GM23338 (cell line): Measurements from ENCODE around the gene RSRC1. TPM values are rescaled to one million over a fixed set of nuclear protein-coding genes. Genes with fewer than 3 reads are reported as not detected.

Experiments
- ATAC-seq: fragments of 200-7000 bp; cut with Tn5 transposase; 3 replicates; pipeline ENCODE4 v1.9.1; 2020
- DNase-seq: peaks from one replicate; pipeline ENCODE4 v3.0.0-alpha.2; 2015; ENCODE audit warnings: low spot score
- H2AFZ ChIP-seq: fragments of 200-600 bp; sonication (generic); 2 replicates; pipeline ENCODE4 v1.8.0; 2016; ENCODE audit warnings: antibody characterized with exemption, mild to moderate bottlenecking, moderate library complexity
- H3F3A ChIP-seq: fragments of 200-600 bp; sonication (generic); replicated peaks from 2 replicates; pipeline ENCODE4 v1.8.0; 2017; ENCODE audit warnings: antibody characterized with exemption, mixed run types, low read depth
- H3K27ac ChIP-seq: fragments of 200-600 bp; sonication (generic); 2 replicates; pipeline ENCODE4 v1.6.1; 2016; ENCODE audit warnings: low read depth
- H3K27me3 ChIP-seq: fragments of 200-600 bp; sonication (generic); 2 replicates; pipeline ENCODE4 v1.8.0; 2016; ENCODE audit warnings: mild to moderate bottlenecking, mixed run types, moderate library complexity; ENCODE audit not compliant: insufficient read depth
- H3K36me3 ChIP-seq: fragments of 200-600 bp; sonication (generic); 2 replicates; pipeline ENCODE4 v1.8.0; 2016; ENCODE audit warnings: mild to moderate bottlenecking; ENCODE audit not compliant: insufficient read depth
- H3K4me1 ChIP-seq: fragments of 200-600 bp; sonication (generic); 2 replicates; pipeline ENCODE4 v1.8.0; 2016; ENCODE audit warnings: mild to moderate bottlenecking, moderate library complexity; ENCODE audit not compliant: insufficient read depth
- H3K4me2 ChIP-seq: fragments of 200-600 bp; sonication (generic); 2 replicates; pipeline ENCODE4 v1.7.1; 2017; ENCODE audit warnings: mixed run types
- H3K4me3 ChIP-seq: fragments of 200-600 bp; sonication (generic); 2 replicates; pipeline ENCODE4 v1.6.1; 2016; ENCODE audit warnings: mixed run types
- H3K79me2 ChIP-seq: fragments of 200-600 bp; sonication (generic); replicated peaks from 2 replicates; pipeline ENCODE4 v1.8.0; 2017; ENCODE audit warnings: mild to moderate bottlenecking; ENCODE audit not compliant: insufficient read depth
- H3K9me2 ChIP-seq: fragments of 200-600 bp; sonication (generic); 2 replicates; pipeline ENCODE4 v1.8.0; 2017; ENCODE audit not compliant: insufficient read depth
- H4K20me1 ChIP-seq: fragments of 200-600 bp; sonication (generic); replicated peaks from 2 replicates; pipeline ENCODE4 v1.8.0; 2017; ENCODE audit warnings: mild to moderate bottlenecking; ENCODE audit not compliant: insufficient read depth
- H3K27ac Mint-ChIP-seq: 2 replicates; pipeline ENCODE4 v1.8.0; 2020; ENCODE audit warnings: inconsistent platforms, mild to moderate bottlenecking, moderate library complexity, mixed read lengths
- H3K27me3 Mint-ChIP-seq: 3 replicates; pipeline ENCODE4 v1.8.0; 2022; ENCODE audit warnings: low read depth, mild to moderate bottlenecking, moderate library complexity, mixed read lengths, inconsistent platforms; ENCODE audit not compliant: insufficient read depth, poor library complexity
- H3K36me3 Mint-ChIP-seq: 3 replicates; pipeline ENCODE4 v1.8.0; 2021; ENCODE audit warnings: low read depth, mild to moderate bottlenecking, inconsistent platforms, moderate library complexity, mixed read lengths
- H3K4me1 Mint-ChIP-seq: 3 replicates; pipeline ENCODE4 v1.8.0; 2020; ENCODE audit warnings: mild to moderate bottlenecking, inconsistent platforms, mixed read lengths
- H3K4me3 Mint-ChIP-seq: 3 replicates; pipeline ENCODE4 v1.8.0; 2021; ENCODE audit warnings: moderate library complexity, mild to moderate bottlenecking, inconsistent platforms, mixed read lengths
- H3K9me3 Mint-ChIP-seq: 3 replicates; pipeline ENCODE4 v1.8.0; 2020; ENCODE audit warnings: moderate library complexity, mild to moderate bottlenecking, inconsistent platforms, mixed read lengths
- CREB1 ChIP-seq: fragments of 250-450 bp; sonication (Bioruptor Pico); IDR thresholded peaks from 2 replicates; pipeline ENCODE4 v1.5.0; 2020; ENCODE audit warnings: low read depth, mild to moderate bottlenecking, moderate library complexity
- EZH2 ChIP-seq: fragments of 200-600 bp; sonication (generic); IDR thresholded peaks from one replicate; pipeline ENCODE4 v1.8.0; 2017; ENCODE audit warnings: antibody characterized with exemption, mild to moderate bottlenecking, low read depth; ENCODE audit not compliant: unreplicated experiment
- EZH2phosphoT487 ChIP-seq: fragments of 200-600 bp; sonication (generic); IDR thresholded peaks from one replicate; pipeline ENCODE4 v1.8.1; 2018; ENCODE audit warnings: antibody characterized with exemption; ENCODE audit not compliant: unreplicated experiment
- JUNB ChIP-seq: IDR thresholded peaks from one replicate; pipeline ENCODE4 v1.6.1; 2016; ENCODE audit warnings: antibody characterized with exemption; ENCODE audit not compliant: unreplicated experiment
- NANOG ChIP-seq: IDR thresholded peaks from 2 replicates; pipeline ENCODE4 v1.6.1; 2016; ENCODE audit warnings: antibody characterized with exemption, borderline replicate concordance
- POLR2AphosphoS5 ChIP-seq: IDR thresholded peaks from 2 replicates; pipeline ENCODE4 v1.6.1; 2016; ENCODE audit warnings: antibody characterized with exemption, low read depth
- STAT1 ChIP-seq: IDR thresholded peaks from one replicate; pipeline ENCODE4 v1.6.1; 2016; ENCODE audit warnings: antibody characterized with exemption; ENCODE audit not compliant: unreplicated experiment
- ZNF114 ChIP-seq: fragments of 250-450 bp; sonication (Bioruptor Pico); IDR thresholded peaks from 2 replicates; pipeline ENCODE4 v1.5.0; 2020; ENCODE audit warnings: mild to moderate bottlenecking, moderate library complexity
- ZNF331 ChIP-seq: fragments of 250-450 bp; sonication (Bioruptor Pico); IDR thresholded peaks from 2 replicates; pipeline ENCODE4 v1.5.0; 2020; ENCODE audit warnings: low read depth, mild to moderate bottlenecking, moderate library complexity
- polyA plus RNA-seq: library from polyadenylated mRNA; unstranded; fragments of >200 nt; fragmentation: Nextera tagmentation; extraction: Ambion mirVana; gene quantifications from 2 replicates; pipeline ENCODE4 v1.2.1, GENCODE V29; 2016
- total RNA-seq: library from RNA; depleted of rRNA; stranded (reverse); fragments of >200 nt; shearing (Covaris generic); gene quantifications from 2 replicates; pipeline ENCODE4 v1.2.3, GENCODE V29; 2014
- TF ChIP-seq, protein P1 (sequence below): IDR thresholded peaks from one replicate; pipeline ENCODE4 v1.6.1; 2018; ENCODE audit warnings: antibody characterized with exemption; ENCODE audit not compliant: unreplicated experiment
- TF ChIP-seq, protein P2 (sequence below), 2 experiments: fragments of 200-600 bp in 1 of 2; sonication (generic) in 1 of 2; conservative IDR thresholded peaks; 2 replicates each; pipeline versions ENCODE4 v1.5.1 to v1.6.1; 2016 to 2017; ENCODE audit warnings: antibody characterized with exemption in 2 of 2, low read depth in 2 of 2, mild to moderate bottlenecking in 2 of 2, moderate library complexity in 1 of 2

The RSRC1 gene
- total and polyA plus RNA-seq, 2 experiments from 2014 or later: 32.5 to 76.8 TPM

DNA sequence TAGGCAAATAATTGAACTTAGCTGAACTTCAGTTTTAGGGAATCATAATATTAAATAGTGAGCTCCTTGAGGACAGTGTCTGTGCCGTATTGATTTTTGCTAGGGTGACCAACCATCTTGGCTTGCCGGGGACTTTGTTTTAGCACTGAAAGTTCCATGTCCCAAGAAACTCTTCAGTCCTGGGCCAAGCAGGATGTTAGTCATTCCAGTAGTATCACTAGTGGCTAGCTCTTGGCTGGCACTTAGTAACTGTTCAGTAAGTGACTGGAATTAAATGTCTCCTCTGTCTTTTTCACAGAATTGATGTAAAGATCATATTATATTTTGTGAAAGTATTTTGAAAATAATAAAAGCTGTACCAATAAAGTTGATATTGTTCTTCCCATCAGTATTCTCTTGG is 42.3 kb downstream of the RSRC1 start:
- no peak for ATAC-seq
- Histone ChIP-seq H3F3A (no peaks in the 10 kb centered on the region), H3K4me2 (no peak overlapping the region), H3K4me3 (no peak overlapping the region), H3K79me2 (no peaks in the 10 kb centered on the region), H2AFZ (no peak overlapping the region), H3K27me3 (no peaks in the 10 kb centered on the region), H3K36me3 (no peaks in the 10 kb centered on the region), H3K4me1 (no peaks in the 10 kb centered on the region), H3K27ac (no peak overlapping the region), H3K9me2 (no peaks in the 10 kb centered on the region), H4K20me1 (peaks cover 5% of the 10 kb centered on the region; the same call in 1 of the 2 replicates)
- Mint-ChIP-seq H3K27ac (no peak overlapping the region), H3K9me3 (no peaks in the 10 kb centered on the region; the same call in 2 of the 3 replicates), H3K4me3 (no peak overlapping the region), H3K27me3 (no peaks in the 10 kb centered on the region), H3K36me3 (peaks cover 4% of the 10 kb centered on the region; the same call in 2 of the 3 replicates), H3K4me1 (no peaks in the 10 kb centered on the region)
- TF ChIP-seq ZNF114 (CRISPR knock-in tag) (no peak), NANOG (no peak), CREB1 (no peak), EZH2phosphoT487 (no peak), POLR2AphosphoS5 (no peak), EZH2 (no peak), STAT1 (no peak)
- TF ChIP-seq, protein P1, sequence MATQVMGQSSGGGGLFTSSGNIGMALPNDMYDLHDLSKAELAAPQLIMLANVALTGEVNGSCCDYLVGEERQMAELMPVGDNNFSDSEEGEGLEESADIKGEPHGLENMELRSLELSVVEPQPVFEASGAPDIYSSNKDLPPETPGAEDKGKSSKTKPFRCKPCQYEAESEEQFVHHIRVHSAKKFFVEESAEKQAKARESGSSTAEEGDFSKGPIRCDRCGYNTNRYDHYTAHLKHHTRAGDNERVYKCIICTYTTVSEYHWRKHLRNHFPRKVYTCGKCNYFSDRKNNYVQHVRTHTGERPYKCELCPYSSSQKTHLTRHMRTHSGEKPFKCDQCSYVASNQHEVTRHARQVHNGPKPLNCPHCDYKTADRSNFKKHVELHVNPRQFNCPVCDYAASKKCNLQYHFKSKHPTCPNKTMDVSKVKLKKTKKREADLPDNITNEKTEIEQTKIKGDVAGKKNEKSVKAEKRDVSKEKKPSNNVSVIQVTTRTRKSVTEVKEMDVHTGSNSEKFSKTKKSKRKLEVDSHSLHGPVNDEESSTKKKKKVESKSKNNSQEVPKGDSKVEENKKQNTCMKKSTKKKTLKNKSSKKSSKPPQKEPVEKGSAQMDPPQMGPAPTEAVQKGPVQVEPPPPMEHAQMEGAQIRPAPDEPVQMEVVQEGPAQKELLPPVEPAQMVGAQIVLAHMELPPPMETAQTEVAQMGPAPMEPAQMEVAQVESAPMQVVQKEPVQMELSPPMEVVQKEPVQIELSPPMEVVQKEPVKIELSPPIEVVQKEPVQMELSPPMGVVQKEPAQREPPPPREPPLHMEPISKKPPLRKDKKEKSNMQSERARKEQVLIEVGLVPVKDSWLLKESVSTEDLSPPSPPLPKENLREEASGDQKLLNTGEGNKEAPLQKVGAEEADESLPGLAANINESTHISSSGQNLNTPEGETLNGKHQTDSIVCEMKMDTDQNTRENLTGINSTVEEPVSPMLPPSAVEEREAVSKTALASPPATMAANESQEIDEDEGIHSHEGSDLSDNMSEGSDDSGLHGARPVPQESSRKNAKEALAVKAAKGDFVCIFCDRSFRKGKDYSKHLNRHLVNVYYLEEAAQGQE: no peak
- TF ChIP-seq, protein P2, sequence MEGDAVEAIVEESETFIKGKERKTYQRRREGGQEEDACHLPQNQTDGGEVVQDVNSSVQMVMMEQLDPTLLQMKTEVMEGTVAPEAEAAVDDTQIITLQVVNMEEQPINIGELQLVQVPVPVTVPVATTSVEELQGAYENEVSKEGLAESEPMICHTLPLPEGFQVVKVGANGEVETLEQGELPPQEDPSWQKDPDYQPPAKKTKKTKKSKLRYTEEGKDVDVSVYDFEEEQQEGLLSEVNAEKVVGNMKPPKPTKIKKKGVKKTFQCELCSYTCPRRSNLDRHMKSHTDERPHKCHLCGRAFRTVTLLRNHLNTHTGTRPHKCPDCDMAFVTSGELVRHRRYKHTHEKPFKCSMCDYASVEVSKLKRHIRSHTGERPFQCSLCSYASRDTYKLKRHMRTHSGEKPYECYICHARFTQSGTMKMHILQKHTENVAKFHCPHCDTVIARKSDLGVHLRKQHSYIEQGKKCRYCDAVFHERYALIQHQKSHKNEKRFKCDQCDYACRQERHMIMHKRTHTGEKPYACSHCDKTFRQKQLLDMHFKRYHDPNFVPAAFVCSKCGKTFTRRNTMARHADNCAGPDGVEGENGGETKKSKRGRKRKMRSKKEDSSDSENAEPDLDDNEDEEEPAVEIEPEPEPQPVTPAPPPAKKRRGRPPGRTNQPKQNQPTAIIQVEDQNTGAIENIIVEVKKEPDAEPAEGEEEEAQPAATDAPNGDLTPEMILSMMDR (conservative IDR thresholded peaks at IDR 0.05; ENCODE audit: low read depth in 2 of 2): no peak
- DNase-seq: no peak

DNA sequence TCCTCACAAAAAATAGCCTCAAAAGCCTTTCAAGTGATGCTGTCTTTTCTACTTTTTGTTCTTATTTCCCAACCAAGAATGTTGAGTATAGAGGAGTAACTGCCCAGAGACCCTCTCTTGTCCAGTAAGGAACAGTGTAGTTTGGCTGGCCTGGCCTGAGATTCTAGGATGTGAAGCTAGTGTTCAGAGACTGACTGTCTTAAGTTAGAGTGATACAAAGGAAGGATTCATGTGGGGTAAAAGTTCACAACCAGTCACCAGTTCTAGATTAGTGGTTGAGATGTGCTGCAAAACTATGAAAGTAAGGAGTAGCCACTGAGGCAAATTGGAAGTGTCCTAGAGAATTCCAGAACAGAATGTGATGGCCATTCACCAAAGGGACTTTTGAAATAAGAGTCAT is 49.1 kb downstream of the RSRC1 start:
- no peak overlapping the region for H3K4me2 ChIP-seq
- no peak for ATAC-seq
- H2AFZ ChIP-seq: no peak overlapping the region
- H3K4me3 ChIP-seq: no peak overlapping the region
- H3K79me2 ChIP-seq: no peaks in the 10 kb centered on the region
- Mint-ChIP-seq H3K36me3 (peaks cover 4% of the 10 kb centered on the region; the same call in 2 of the 3 replicates), H3K27ac (no peak overlapping the region), H3K9me3 (no peaks in the 10 kb centered on the region; the same call in 2 of the 3 replicates), H3K4me3 (no peak overlapping the region), H3K27me3 (no peaks in the 10 kb centered on the region), H3K4me1 (no peaks in the 10 kb centered on the region)
- H3K36me3 ChIP-seq: no peaks in the 10 kb centered on the region
- no peak overlapping the region for H3K27ac ChIP-seq
- 0 out of 2 replicates have a peak, but pooled peaks cover 4% of the 10 kb centered on the region for H4K20me1 ChIP-seq
- no peaks in the 10 kb centered on the region for H3F3A ChIP-seq
- H3K27me3 ChIP-seq: no peaks in the 10 kb centered on the region
- DNase-seq: no peak
- no peaks in the 10 kb centered on the region for H3K4me1 ChIP-seq
- H3K9me2 ChIP-seq: no peaks in the 10 kb centered on the region
- no peak for TF ChIP-seq POLR2AphosphoS5
- TF ChIP-seq ZNF114 (CRISPR knock-in tag): no peak
- TF ChIP-seq ZNF331 (CRISPR knock-in tag): no peak
- TF ChIP-seq, protein P1: no peak
- no peak for TF ChIP-seq JUNB
- TF ChIP-seq EZH2phosphoT487: no peak
